Lung (tissue), 12 donors: ENCODE measurements around the gene OSBPL6. TPM values are rescaled to one million over a fixed set of nuclear protein-coding genes. Genes with fewer than 3 reads are reported as not detected.

Experiments used
- ATAC-seq: fragments of 200-7000 bp; cut with Tn5 transposase; one replicate; pipeline ENCODE4 v1.9.1; 2020; ENCODE audit warnings: moderate number of reproducible peaks; ENCODE audit not compliant: insufficient read depth, low FRiP score
- DNase-seq, 3 donors: peaks; one replicate each; pipeline ENCODE4 v3.0.0-alpha.2; 2013 to 2017
- H3K27ac ChIP-seq, 2 donors: one replicate each; pipeline ENCODE4 v1.5.1; 2013; ENCODE audit warnings: mild to moderate bottlenecking in 2 of 2, moderate library complexity in 2 of 2, control low read depth in 1 of 2, inconsistent platforms in 1 of 2, low read depth in 1 of 2, low read length in 1 of 2
- H3K27me3 ChIP-seq, 3 donors: one replicate each; pipeline ENCODE4 v1.5.1; 2013; ENCODE audit warnings: low read length in 2 of 3; ENCODE audit not compliant: control insufficient read depth in 3 of 3, insufficient read depth in 3 of 3
- H3K36me3 ChIP-seq, 4 donors: one replicate each; pipeline ENCODE4 v1.5.1; 2013; ENCODE audit warnings: low read length in 4 of 4, mild to moderate bottlenecking in 1 of 4, moderate library complexity in 1 of 4; ENCODE audit not compliant: control insufficient read depth in 4 of 4, insufficient read depth in 4 of 4
- H3K4me1 ChIP-seq, 5 donors: one replicate each; pipeline ENCODE4 v1.5.1; 2013; ENCODE audit warnings: low read length in 5 of 5, mild to moderate bottlenecking in 2 of 5, moderate library complexity in 1 of 5; ENCODE audit not compliant: control insufficient read depth in 5 of 5, insufficient read depth in 5 of 5
- H3K4me3 ChIP-seq: one replicate; pipeline ENCODE4 v1.5.1; 2013; ENCODE audit warnings: mild to moderate bottlenecking, control low read depth, moderate library complexity
- H3K9ac ChIP-seq, 2 donors: one replicate each; pipeline ENCODE4 v1.5.1; 2013; ENCODE audit warnings: low read length in 2 of 2, control low read depth in 1 of 2; ENCODE audit not compliant: insufficient read depth in 1 of 2
- H3K9me3 ChIP-seq, 4 donors: one replicate each; pipeline ENCODE4 v1.5.1; 2013; ENCODE audit warnings: low read length in 3 of 4, mild to moderate bottlenecking in 1 of 4, moderate library complexity in 1 of 4; ENCODE audit not compliant: control insufficient read depth in 4 of 4, insufficient read depth in 3 of 4
- WGBS, 2 donors: extraction: QIAGEN DNeasy Blood & Tissue Kit; methylation state at CpG; one replicate each; pipeline ENCODE4 v1.1.7; 2013; 5-methylcytosine and 5-hydroxymethylcytosine counted together
- polyA plus RNA-seq, 2 donors: library from polyadenylated mRNA; stranded (reverse); fragments of 200-250 nt; gene quantifications; one replicate each; pipeline ENCODE4 v1.2.1, GENCODE V29; 2013
- total RNA-seq, 2 donors: library from RNA; depleted of rRNA in 1 of 2; stranded (reverse); fragments of >200 nt in 1 of 2; gene quantifications; one replicate each; pipeline ENCODE4 v1.2.1, GENCODE V29; 2014 to 2021
- TF ChIP-seq, protein P1 (sequence below): IDR thresholded peaks from 2 replicates; pipeline ENCODE4 v1.5.1; 2012; ENCODE audit warnings: mild to moderate bottlenecking; ENCODE audit errors: control extremely low read depth, extremely low read depth
- donor health status: control.
- donor health status: control.
- donor health status: Bipolar disorder and iron deficiency.
- donor health status: healthy.
- donor health status: DM: yes; HTN: yes; CAD: no.

Gene OSBPL6
- total and polyA plus RNA-seq, 4 donors: 1.9 to 23.5 (median 7.8) TPM

DNA sequence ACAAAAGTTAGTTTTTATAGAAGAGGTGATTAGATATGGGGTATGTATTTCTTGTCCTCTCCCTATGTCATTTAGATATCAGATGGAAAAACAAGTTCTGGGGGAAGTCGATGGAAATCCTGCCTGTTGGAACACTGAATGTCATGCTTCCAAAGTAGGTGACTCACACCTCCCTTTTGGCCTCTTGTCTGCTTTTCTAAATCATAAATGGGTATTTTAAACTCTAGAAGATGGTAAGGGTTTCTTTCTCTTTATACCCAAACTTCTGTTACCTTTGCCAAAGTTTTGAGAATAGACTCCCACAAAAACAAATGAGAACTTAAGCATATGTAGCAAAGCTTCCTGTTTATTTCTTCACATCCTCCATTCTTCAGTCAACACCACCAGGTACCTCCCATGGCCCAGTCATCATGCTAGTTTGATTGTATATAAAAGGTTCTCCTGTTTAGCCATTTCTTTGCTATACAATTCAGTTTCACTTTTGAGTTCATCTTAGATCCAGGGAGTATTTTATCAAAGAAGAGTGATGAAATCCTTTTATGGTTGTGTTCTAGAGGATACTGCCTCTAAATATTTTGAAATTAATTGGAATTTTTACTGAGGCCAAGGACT, 192.8 kb downstream of the OSBPL6 start:
- no peak overlapping the region for H3K27ac ChIP-seq
- no peak overlapping the region for H3K9ac ChIP-seq
- peaks cover 0 to 7% (median 0%) of the 10 kb centered on the region in 4 donors for H3K36me3 ChIP-seq
- WGBS, 2 donors: 58 to 88% methylated on average over 1 of the region's 1 CpG
- TF ChIP-seq, protein P1, sequence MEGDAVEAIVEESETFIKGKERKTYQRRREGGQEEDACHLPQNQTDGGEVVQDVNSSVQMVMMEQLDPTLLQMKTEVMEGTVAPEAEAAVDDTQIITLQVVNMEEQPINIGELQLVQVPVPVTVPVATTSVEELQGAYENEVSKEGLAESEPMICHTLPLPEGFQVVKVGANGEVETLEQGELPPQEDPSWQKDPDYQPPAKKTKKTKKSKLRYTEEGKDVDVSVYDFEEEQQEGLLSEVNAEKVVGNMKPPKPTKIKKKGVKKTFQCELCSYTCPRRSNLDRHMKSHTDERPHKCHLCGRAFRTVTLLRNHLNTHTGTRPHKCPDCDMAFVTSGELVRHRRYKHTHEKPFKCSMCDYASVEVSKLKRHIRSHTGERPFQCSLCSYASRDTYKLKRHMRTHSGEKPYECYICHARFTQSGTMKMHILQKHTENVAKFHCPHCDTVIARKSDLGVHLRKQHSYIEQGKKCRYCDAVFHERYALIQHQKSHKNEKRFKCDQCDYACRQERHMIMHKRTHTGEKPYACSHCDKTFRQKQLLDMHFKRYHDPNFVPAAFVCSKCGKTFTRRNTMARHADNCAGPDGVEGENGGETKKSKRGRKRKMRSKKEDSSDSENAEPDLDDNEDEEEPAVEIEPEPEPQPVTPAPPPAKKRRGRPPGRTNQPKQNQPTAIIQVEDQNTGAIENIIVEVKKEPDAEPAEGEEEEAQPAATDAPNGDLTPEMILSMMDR: no peak
- H3K4me1 ChIP-seq: peaks cover 0 to 2% (median 0%) of the 10 kb centered on the region in 5 donors
- DNase-seq (no peak), ATAC-seq (no peak)
- no peaks in the 10 kb centered on the region for H3K27me3 ChIP-seq
- H3K9me3 ChIP-seq: no peaks in the 10 kb centered on the region
- no peak overlapping the region for H3K4me3 ChIP-seq

DNA sequence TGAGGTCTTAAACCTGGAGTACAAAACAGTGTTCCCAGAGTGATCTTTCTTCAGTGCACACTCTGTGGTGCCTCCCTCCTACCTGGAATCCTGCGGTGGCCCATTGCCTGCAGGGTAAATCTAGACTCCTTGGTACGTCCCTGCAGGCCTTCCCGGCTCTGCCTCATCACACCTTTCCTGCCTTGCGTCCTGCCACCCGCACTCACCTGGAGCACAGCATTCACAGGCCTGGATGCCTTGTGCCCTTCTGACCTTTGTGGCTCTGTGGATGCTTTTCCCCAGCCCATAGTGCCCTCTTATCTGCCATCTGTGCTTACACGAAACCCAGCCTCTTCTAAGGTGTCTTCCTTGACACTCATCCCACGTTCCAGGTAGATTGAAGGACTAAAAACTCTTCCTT, 194.0 kb downstream of the OSBPL6 start:
- H3K36me3 ChIP-seq: peaks cover 0 to 4% (median 0%) of the 10 kb centered on the region in 4 donors
- DNase-seq (no peak), ATAC-seq (no peak)
- peaks cover 0 to 2% (median 0%) of the 10 kb centered on the region in 5 donors for H3K4me1 ChIP-seq
- H3K9me3 ChIP-seq: no peaks in the 10 kb centered on the region
- TF ChIP-seq, protein P1: no peak
- no peak overlapping the region for H3K4me3 ChIP-seq
- H3K9ac ChIP-seq: no peak overlapping the region
- no peak overlapping the region for H3K27ac ChIP-seq
- WGBS, 2 donors: 87 to 97% methylated on average over 7 of the region's 7 CpGs
- no peaks in the 10 kb centered on the region for H3K27me3 ChIP-seq

DNA sequence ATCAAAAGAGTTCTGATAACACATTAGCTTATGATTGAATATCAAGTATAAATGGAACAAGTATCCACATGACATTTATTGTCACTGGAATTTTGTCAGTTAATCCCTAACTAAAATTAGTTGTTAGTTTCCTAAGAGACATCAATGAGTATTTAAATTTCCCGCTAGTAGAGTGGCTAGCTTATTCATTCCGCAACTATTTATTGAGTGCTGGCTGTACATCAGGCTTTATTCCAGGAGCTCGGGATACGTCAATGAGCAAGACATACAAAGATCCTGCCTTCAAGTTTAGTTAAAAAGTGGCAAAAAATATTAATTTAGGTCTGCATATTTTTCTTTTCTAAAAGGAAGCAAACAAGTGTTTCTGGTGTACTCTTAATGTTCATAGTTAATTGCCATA, 197.4 kb downstream of the OSBPL6 start:
- H3K36me3 ChIP-seq: no peaks in the 10 kb centered on the region
- no peak overlapping the region for H3K4me3 ChIP-seq
- 73 to 84% methylated on average over 4 of the region's 4 CpGs for WGBS, 2 donors
- H3K27me3 ChIP-seq: no peaks in the 10 kb centered on the region
- no peaks in the 10 kb centered on the region for H3K9me3 ChIP-seq
- peaks cover 0 to 2% (median 0%) of the 10 kb centered on the region in 5 donors for H3K4me1 ChIP-seq
- TF ChIP-seq, protein P1: no peak
- no peak overlapping the region for H3K9ac ChIP-seq
- H3K27ac ChIP-seq: no peak overlapping the region
- DNase-seq: no peak
- ATAC-seq: no peak

DNA sequence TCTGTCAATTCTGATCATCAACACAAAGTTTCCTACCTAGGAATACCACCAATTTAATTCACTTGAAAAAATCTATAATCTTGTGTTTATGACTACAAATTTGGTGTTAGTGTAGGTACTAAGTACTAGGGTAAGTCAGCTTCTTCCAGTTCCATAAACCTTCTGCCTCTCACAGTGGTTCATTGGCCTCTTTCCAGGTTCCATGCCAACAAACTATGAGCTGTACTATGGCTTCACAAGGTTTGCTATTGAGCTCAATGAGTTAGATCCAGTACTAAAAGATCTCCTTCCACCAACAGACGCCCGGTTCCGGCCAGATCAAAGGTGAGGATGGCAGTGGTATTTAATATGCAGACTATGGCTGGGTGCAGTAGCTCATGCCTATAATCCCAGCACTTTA, 197.9 kb downstream of the OSBPL6 start:
- Histone ChIP-seq H3K4me1 (peaks cover 0 to 2% (median 0%) of the 10 kb centered on the region in 5 donors), H3K9me3 (no peaks in the 10 kb centered on the region), H3K36me3 (no peaks in the 10 kb centered on the region), H3K27ac (no peak overlapping the region), H3K27me3 (no peaks in the 10 kb centered on the region), H3K4me3 (no peak overlapping the region), H3K9ac (no peak overlapping the region)
- no peak for ATAC-seq
- WGBS, 2 donors: 91 to 95% methylated on average over 3 of the region's 3 CpGs
- no peak for DNase-seq
- TF ChIP-seq, protein P1: no peak
